PC-3 (cell line): Measurements from ENCODE around the gene TNFRSF11A. TPM values are rescaled to one million over a fixed set of nuclear protein-coding genes. Genes with fewer than 3 reads are reported as not detected.

ENCODE experiments used
- ATAC-seq: fragments of 200-7000 bp; cut with Tn5 transposase; 2 replicates; pipeline ENCODE4 v1.9.1; 2020; ENCODE audit warnings: mild to moderate bottlenecking, moderate library complexity
- BruUV-seq: library from RNA; stranded (reverse); fragments of 400-500 nt; replicated peaks from 2 replicates; lab custom pipeline; 2021; lab: Mats Ljungman, UMichigan
- CTCF ChIA-PET: fragments of 300-600 bp; sonication (Branson Sonifier 250); formaldehyde crosslinking; loops from one replicate; lab custom pipeline; 2022; ENCODE audit warnings: antibody characterized with exemption; lab: Charles Lee
- POLR2A ChIA-PET: fragments of 300-600 bp; sonication (Branson Sonifier 250); formaldehyde crosslinking; loops from one replicate; lab custom pipeline; 2022; ENCODE audit warnings: antibody characterized with exemption; ENCODE audit not compliant: unreplicated experiment; lab: Charles Lee
- DNase-seq: peaks from one replicate; pipeline ENCODE4 v3.0.0-alpha.2; 2015
- H2AFZ ChIP-seq: fragments of 300-600 bp; sonication (generic); 2 replicates; pipeline ENCODE4 v1.6.0; 2016; ENCODE audit warnings: antibody characterized with exemption, low read length
- H3F3A ChIP-seq: fragments of 300-600 bp; sonication (generic); one replicate; pipeline ENCODE4 v1.6.0; 2017; ENCODE audit warnings: antibody characterized with exemption, low read length, control low read depth, mild to moderate bottlenecking; ENCODE audit not compliant: unreplicated experiment
- H3K27ac ChIP-seq: fragments of 300-600 bp; sonication (generic); 2 replicates; pipeline ENCODE4 v1.5.1; 2016; ENCODE audit warnings: mild to moderate bottlenecking, low read length
- H3K27me3 ChIP-seq: fragments of 300-600 bp; sonication (generic); 2 replicates; pipeline ENCODE4 v1.6.1; 2016; ENCODE audit warnings: low read length, mixed read lengths
- H3K36me3 ChIP-seq: fragments of 300-600 bp; sonication (generic); 2 replicates; pipeline ENCODE4 v1.6.1; 2016; ENCODE audit warnings: low read depth, mixed run types, low read length, mixed read lengths
- H3K4me1 ChIP-seq: fragments of 300-600 bp; sonication (generic); 2 replicates; pipeline ENCODE4 v1.5.1; 2016; ENCODE audit warnings: low read length; ENCODE audit not compliant: insufficient read depth
- H3K4me2 ChIP-seq: fragments of 300-600 bp; sonication (generic); 2 replicates; pipeline ENCODE4 v1.6.0; 2016; ENCODE audit warnings: low read length
- H3K4me3 ChIP-seq: fragments of 300-600 bp; sonication (generic); 2 replicates; pipeline ENCODE4 v1.5.1; 2016; ENCODE audit warnings: mild to moderate bottlenecking, low read length, mixed read lengths
- H3K79me2 ChIP-seq: fragments of 300-600 bp; sonication (generic); 2 replicates; pipeline ENCODE4 v1.6.1; 2017; ENCODE audit warnings: low read length, mixed read lengths
- H3K9ac ChIP-seq: fragments of 300-600 bp; sonication (generic); 2 replicates; pipeline ENCODE4 v1.6.0; 2016; ENCODE audit warnings: mild to moderate bottlenecking, low read length
- H3K9me2 ChIP-seq: fragments of 300-600 bp; sonication (generic); replicated peaks from 2 replicates; pipeline ENCODE4 v1.6.1; 2016; ENCODE audit warnings: mixed run types, low read length, mixed read lengths
- H3K9me3 ChIP-seq: fragments of 300-600 bp; sonication (generic); 2 replicates; pipeline ENCODE4 v1.6.1; 2016; ENCODE audit warnings: low read length, mixed read lengths
- H4K20me1 ChIP-seq: fragments of 300-600 bp; sonication (generic); 2 replicates; pipeline ENCODE4 v1.6.1; 2016; ENCODE audit warnings: low read length, mixed read lengths
- CTCF ChIP-seq: fragments of 300-600 bp; sonication (generic); conservative IDR thresholded peaks from 2 replicates; pipeline ENCODE4 v1.5.1; 2017; ENCODE audit warnings: antibody characterized with exemption, low read depth, mild to moderate bottlenecking, low read length
- EZH2 ChIP-seq: fragments of 300-600 bp; sonication (generic); IDR thresholded peaks from one replicate; pipeline ENCODE4 v1.6.1; 2017; ENCODE audit warnings: antibody characterized with exemption, mild to moderate bottlenecking, low read length; ENCODE audit not compliant: unreplicated experiment
- EZH2phosphoT487 ChIP-seq: fragments of 300-600 bp; sonication (generic); IDR thresholded peaks from 2 replicates; pipeline ENCODE4 v1.6.1; 2018; ENCODE audit warnings: mild to moderate bottlenecking, antibody characterized with exemption, low read length, borderline replicate concordance
- intact Hi-C: fragments of 100-400 bp; cut with micrococcal nuclease; formaldehyde crosslinking; loops from 2 replicates; pipeline ENCODE4 v1.9.0; 2023
- total RNA-seq: library from RNA; depleted of rRNA; stranded (reverse); fragments of >200 nt; gene quantifications from 2 replicates; pipeline ENCODE4 v1.2.3, GENCODE V29; 2014

The TNFRSF11A gene
- total RNA-seq, 1 experiment from 2014 or later = 26.5 TPM

- Histone ChIP-seq H3K4me1 (no peaks in the 10 kb centered on the region), H2AFZ (no peak overlapping the region), H3K9me2 (no peaks in the 10 kb centered on the region), H3K27ac (no peak overlapping the region), H3K4me2 (no peak overlapping the region), H3K9me3 (no peaks in the 10 kb centered on the region), H3K36me3 (peaks cover 19% of the 10 kb centered on the region), H4K20me1 (no peaks in the 10 kb centered on the region), H3K27me3 (no peaks in the 10 kb centered on the region), H3F3A (no peaks in the 10 kb centered on the region), H3K9ac (no peak overlapping the region), H3K4me3 (no peak overlapping the region), H3K79me2 (no peaks in the 10 kb centered on the region)
- intact Hi-C loops = no loop called here
- CTCF ChIA-PET = no interaction called here
- POLR2A ChIA-PET = no interaction called here
- DNase-seq = no peak
- no peak for TF ChIP-seq EZH2phosphoT487
- no peak for TF ChIP-seq EZH2
- no peak for TF ChIP-seq CTCF
- no peak for ATAC-seq
- no TSS peak for BruUV-seq
These were observed 40.3 kb downstream of the TNFRSF11A start for GRCh38 chr18:62365420-62365819.

DNA sequence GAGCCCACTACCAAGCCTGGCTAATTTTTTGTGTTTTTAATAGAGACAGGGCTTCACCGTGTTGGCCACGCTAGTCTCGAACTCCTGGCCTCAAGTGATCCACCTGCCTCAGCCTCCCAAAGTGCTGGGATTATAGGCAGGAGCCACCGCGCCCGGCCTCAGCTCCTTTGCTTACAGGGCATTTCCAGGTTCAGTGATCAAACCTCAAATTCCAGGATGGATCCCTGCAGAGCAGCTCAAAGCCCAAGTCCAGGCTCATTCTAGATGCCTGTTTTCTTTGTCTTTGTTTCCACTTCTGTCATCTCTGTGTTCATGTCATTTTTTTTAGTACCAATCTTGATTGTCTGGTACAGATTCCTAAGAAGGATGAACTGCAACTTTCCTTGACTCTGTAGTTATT, 41.9 kb downstream of the TNFRSF11A start:
- Histone ChIP-seq H3K79me2 (no peaks in the 10 kb centered on the region), H2AFZ (no peak overlapping the region), H3K27me3 (no peaks in the 10 kb centered on the region), H3K36me3 (peaks cover 16% of the 10 kb centered on the region), H4K20me1 (no peaks in the 10 kb centered on the region), H3K4me2 (no peak overlapping the region), H3F3A (no peaks in the 10 kb centered on the region), H3K4me3 (no peak overlapping the region), H3K27ac (no peak overlapping the region), H3K9me2 (no peaks in the 10 kb centered on the region), H3K4me1 (no peaks in the 10 kb centered on the region), H3K9me3 (no peaks in the 10 kb centered on the region), H3K9ac (no peak overlapping the region)
- CTCF ChIA-PET = no interaction called here
- no TSS peak for BruUV-seq
- DNase-seq (no peak), ATAC-seq (no peak)
- intact Hi-C loops = no loop called here
- POLR2A ChIA-PET = no interaction called here
- TF ChIP-seq CTCF = no peak
- TF ChIP-seq EZH2phosphoT487 = no peak
- no peak for TF ChIP-seq EZH2

GRCh38 chr18:62368100-62368499, 43.0 kb downstream of the TNFRSF11A start:
- no peaks in the 10 kb centered on the region for H3K4me1 ChIP-seq
- H3F3A ChIP-seq = no peaks in the 10 kb centered on the region
- CTCF ChIA-PET = no interaction called here
- ATAC-seq = no peak
- H3K4me2 ChIP-seq = no peak overlapping the region
- H3K9me2 ChIP-seq = no peaks in the 10 kb centered on the region
- H3K9me3 ChIP-seq = no peaks in the 10 kb centered on the region
- H3K27me3 ChIP-seq = no peaks in the 10 kb centered on the region
- no peak overlapping the region for H3K27ac ChIP-seq
- no peak for DNase-seq
- TF ChIP-seq CTCF (no peak), EZH2 (no peak), EZH2phosphoT487 (no peak)
- H2AFZ ChIP-seq = no peak overlapping the region
- POLR2A ChIA-PET = no interaction called here
- no peaks in the 10 kb centered on the region for H3K79me2 ChIP-seq
- intact Hi-C loops = no loop called here
- no peaks in the 10 kb centered on the region for H4K20me1 ChIP-seq
- H3K4me3 ChIP-seq = no peak overlapping the region
- no peak overlapping the region for H3K9ac ChIP-seq
- no TSS peak for BruUV-seq
- peaks cover 16% of the 10 kb centered on the region for H3K36me3 ChIP-seq
